OCI-LY7 (cell line): ENCODE measurements around the gene KCNJ14. TPM values are rescaled to one million over a fixed set of nuclear protein-coding genes. Genes with fewer than 3 reads are reported as not detected.

Experiments
- BruUV-seq: library from RNA; stranded (reverse); fragments of 400-500 nt; replicated peaks from 2 replicates; lab custom pipeline; 2021; lab: Mats Ljungman, UMichigan
- CTCF ChIA-PET: fragments of 300-600 bp; sonication (Branson Sonifier 250); formaldehyde crosslinking; loops from one replicate; lab custom pipeline; 2022; ENCODE audit warnings: antibody characterized with exemption; ENCODE audit not compliant: unreplicated experiment; lab: Charles Lee
- POLR2A ChIA-PET: fragments of 300-600 bp; sonication (Branson Sonifier 250); formaldehyde crosslinking; loops from one replicate; lab custom pipeline; 2022; ENCODE audit warnings: antibody characterized with exemption; lab: Charles Lee
- DNase-seq: peaks from one replicate; pipeline ENCODE4 v3.0.0-alpha.2; 2015; ENCODE audit warnings: low spot score
- H2AFZ ChIP-seq: fragments of 200-600 bp; sonication (generic), shearing (Covaris generic); 2 replicates; pipeline ENCODE4 v1.6.1; 2014; ENCODE audit warnings: mild to moderate bottlenecking, antibody characterized with exemption, low read length, moderate library complexity
- H3K27ac ChIP-seq: fragments of 200-600 bp; sonication (generic); 2 replicates; pipeline ENCODE4 v1.5.1; 2014; ENCODE audit warnings: mixed run types, low read depth, mild to moderate bottlenecking, moderate library complexity, low read length, inconsistent platforms; ENCODE audit not compliant: poor library complexity, severe bottlenecking
- H3K36me3 ChIP-seq: fragments of 200-600 bp; sonication (generic); 2 replicates; pipeline ENCODE4 v1.6.1; 2014; ENCODE audit warnings: mild to moderate bottlenecking, antibody characterized with exemption, low read length, moderate library complexity, mixed read lengths; ENCODE audit not compliant: insufficient read depth
- H3K4me1 ChIP-seq: fragments of 200-600 bp; sonication (generic); 2 replicates; pipeline ENCODE4 v1.5.1; 2014; ENCODE audit warnings: mild to moderate bottlenecking, low read length; ENCODE audit not compliant: insufficient read depth, poor library complexity, severe bottlenecking
- H3K4me2 ChIP-seq: fragments of 200-600 bp; sonication (generic); 2 replicates; pipeline ENCODE4 v1.6.1; 2014; ENCODE audit warnings: mild to moderate bottlenecking, low read length
- H3K4me3 ChIP-seq: fragments of 200-600 bp; sonication (generic); 2 replicates; pipeline ENCODE4 v1.5.1; 2014; ENCODE audit warnings: mild to moderate bottlenecking, low read depth, low read length; ENCODE audit not compliant: poor library complexity, severe bottlenecking
- H3K79me2 ChIP-seq: fragments of 200-600 bp; sonication (generic); 2 replicates; pipeline ENCODE4 v1.6.1; 2016; ENCODE audit warnings: low read depth, mild to moderate bottlenecking, low read length, moderate library complexity, mixed read lengths; ENCODE audit not compliant: insufficient read depth
- H3K9me2 ChIP-seq: fragments of 200-600 bp; sonication (generic); 2 replicates; pipeline ENCODE4 v1.6.1; 2016; ENCODE audit warnings: mild to moderate bottlenecking, low read length, mixed read lengths; ENCODE audit not compliant: insufficient read depth
- H3K9me3 ChIP-seq: fragments of 200-600 bp; sonication (generic); 2 replicates; pipeline ENCODE4 v1.6.1; 2014; ENCODE audit warnings: mild to moderate bottlenecking, mixed run types, low read length, mixed read lengths
- H4K20me1 ChIP-seq: fragments of 200-600 bp; sonication (generic); 2 replicates; pipeline ENCODE4 v1.6.1; 2014; ENCODE audit warnings: mild to moderate bottlenecking, antibody characterized with exemption, low read length, moderate library complexity, mixed read lengths; ENCODE audit not compliant: insufficient read depth
- CTCF ChIP-seq: fragments of 200-600 bp; sonication (generic); conservative IDR thresholded peaks from 2 replicates; pipeline ENCODE4 v1.5.1; 2014; ENCODE audit warnings: mild to moderate bottlenecking, antibody characterized with exemption, low read length, moderate library complexity, mixed read lengths
- EZH2phosphoT487 ChIP-seq: fragments of 200-600 bp; sonication (generic); IDR thresholded peaks from 2 replicates; pipeline ENCODE4 v1.6.1; 2018; ENCODE audit warnings: low read depth, borderline replicate concordance, mild to moderate bottlenecking, mixed run types, antibody characterized with exemption, low read length, moderate library complexity, mixed read lengths
- intact Hi-C: fragments of 100-400 bp; cut with micrococcal nuclease; formaldehyde crosslinking; loops from one replicate; pipeline ENCODE4 v1.10.0; 2022; ENCODE audit not compliant: unreplicated experiment
- total RNA-seq, 2 experiments: library from RNA; depleted of rRNA in 1 of 2; stranded (reverse); fragments of >200 nt in 1 of 2; shearing (Covaris generic) in 1 of 2; gene quantifications; 2 replicates each; pipeline ENCODE4 v1.2.3, GENCODE V29; 2014 to 2022

Gene KCNJ14
- total RNA-seq, 2 experiments from 2014 or later, result 0.85 to 2.6 TPM

DNA sequence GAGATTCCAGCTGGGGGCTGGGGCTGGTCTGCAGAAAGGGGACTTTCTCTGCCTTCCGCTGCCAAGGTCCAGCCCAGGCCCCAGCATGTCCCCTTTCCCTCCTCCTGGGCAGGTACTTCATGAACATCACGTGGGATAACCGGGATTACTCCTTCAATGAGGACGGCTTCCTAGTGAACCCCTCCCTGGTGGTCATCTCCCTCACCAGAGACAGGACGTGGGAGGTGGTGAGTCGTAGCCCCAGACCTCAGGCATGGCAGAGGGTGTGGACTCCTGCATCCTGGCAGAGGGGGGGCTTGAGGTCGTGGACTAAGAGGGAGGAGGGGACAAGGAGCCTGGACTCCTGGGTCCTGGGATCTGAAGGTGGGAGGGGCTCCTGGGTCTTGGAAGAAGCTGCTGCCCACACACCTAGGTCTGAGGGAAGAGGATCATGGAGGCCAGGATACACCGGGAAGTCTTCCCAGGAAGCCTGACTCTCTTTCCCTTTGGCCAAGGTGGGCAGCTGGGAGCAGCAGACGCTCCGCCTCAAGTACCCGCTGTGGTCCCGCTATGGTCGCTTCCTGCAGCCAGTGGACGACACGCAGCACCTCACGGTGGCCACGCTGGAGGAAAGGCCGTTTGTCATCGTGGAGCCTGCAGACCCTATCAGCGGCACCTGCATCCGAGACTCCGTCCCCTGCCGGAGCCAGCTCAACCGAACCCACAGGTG, 41.3 kb upstream of the KCNJ14 start:
- Histone ChIP-seq H2AFZ (no peak overlapping the region), H3K9me3 (no peaks in the 10 kb centered on the region), H3K79me2 (no peaks in the 10 kb centered on the region), H4K20me1 (no peaks in the 10 kb centered on the region), H3K36me3 (no peaks in the 10 kb centered on the region), H3K9me2 (no peaks in the 10 kb centered on the region), H3K4me3 (no peak overlapping the region), H3K4me1 (no peaks in the 10 kb centered on the region), H3K27ac (no peak overlapping the region), H3K4me2 (no peak overlapping the region)
- ChIA-PET POLR2A (no interaction called here), CTCF (no interaction called here)
- DNase-seq, result no peak
- TF ChIP-seq CTCF, result no peak
- TF ChIP-seq EZH2phosphoT487, result no peak
- BruUV-seq, result no TSS peak
- intact Hi-C loops, result no loop called here

- Histone ChIP-seq H3K27ac (no peak overlapping the region), H3K9me2 (no peaks in the 10 kb centered on the region), H3K9me3 (no peaks in the 10 kb centered on the region), H3K36me3 (no peaks in the 10 kb centered on the region), H3K4me3 (no peak overlapping the region), H4K20me1 (no peaks in the 10 kb centered on the region), H2AFZ (no peak overlapping the region), H3K4me1 (no peaks in the 10 kb centered on the region), H3K79me2 (no peaks in the 10 kb centered on the region), H3K4me2 (no peak overlapping the region)
- POLR2A ChIA-PET, result no interaction called here
- CTCF ChIA-PET, result no interaction called here
- no TSS peak for BruUV-seq
- DNase-seq, result peak; percentile 92
- TF ChIP-seq CTCF (no peak), EZH2phosphoT487 (no peak)
- intact Hi-C loops, result no loop called here
Observed at GRCh38 chr19:48415395-48415794, 40.0 kb upstream of the KCNJ14 start.

GRCh38 chr19:48415806-48416221, 39.6 kb upstream of the KCNJ14 start:
- Histone ChIP-seq H3K9me2 (no peaks in the 10 kb centered on the region), H2AFZ (no peak overlapping the region), H3K79me2 (no peaks in the 10 kb centered on the region), H4K20me1 (no peaks in the 10 kb centered on the region), H3K9me3 (no peaks in the 10 kb centered on the region), H3K4me3 (no peak overlapping the region), H3K36me3 (no peaks in the 10 kb centered on the region), H3K4me2 (no peak overlapping the region), H3K4me1 (no peaks in the 10 kb centered on the region), H3K27ac (no peak overlapping the region)
- BruUV-seq, result no TSS peak
- ChIA-PET POLR2A (no interaction called here), CTCF (no interaction called here)
- no peak for TF ChIP-seq EZH2phosphoT487
- TF ChIP-seq CTCF, result no peak
- intact Hi-C loops, result no loop called here
- DNase-seq, result no peak
